VCaP (cell line): ENCODE data around the gene TMEM18.

ENCODE experiments used
- H3K27ac ChIP-seq: fragments of 450-650 bp; 2 replicates; pipeline ENCODE4 v1.5.1; 2017
- CTCF ChIP-seq: fragments of 450-650 bp; conservative IDR thresholded peaks from 2 replicates; pipeline ENCODE4 v1.5.1; 2017; ENCODE audit warnings: mild to moderate bottlenecking, moderate library complexity

TMEM18 gene

DNA sequence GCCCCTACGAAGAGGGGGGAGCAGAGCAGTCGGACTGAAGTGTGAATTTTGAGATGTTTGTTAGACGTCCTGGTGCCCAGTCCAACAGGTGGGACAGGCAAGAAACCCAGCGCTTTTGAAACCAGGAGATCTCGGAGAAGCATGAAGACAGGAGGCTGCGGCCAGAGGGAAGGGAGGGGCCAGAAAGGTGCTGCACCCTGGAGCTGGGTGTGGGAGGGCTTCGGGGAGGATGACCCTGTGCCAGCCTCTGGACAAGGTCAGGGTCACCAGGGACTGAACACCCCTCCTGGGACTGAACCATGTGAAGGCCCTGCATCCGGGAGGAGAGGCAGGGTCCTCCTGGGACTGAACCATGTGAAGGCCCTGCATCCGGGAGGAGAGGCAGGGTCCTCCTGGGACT is 6.1 kb downstream of the TMEM18 start:
- no peak overlapping the region for H3K27ac ChIP-seq
- no peak for TF ChIP-seq CTCF

DNA sequence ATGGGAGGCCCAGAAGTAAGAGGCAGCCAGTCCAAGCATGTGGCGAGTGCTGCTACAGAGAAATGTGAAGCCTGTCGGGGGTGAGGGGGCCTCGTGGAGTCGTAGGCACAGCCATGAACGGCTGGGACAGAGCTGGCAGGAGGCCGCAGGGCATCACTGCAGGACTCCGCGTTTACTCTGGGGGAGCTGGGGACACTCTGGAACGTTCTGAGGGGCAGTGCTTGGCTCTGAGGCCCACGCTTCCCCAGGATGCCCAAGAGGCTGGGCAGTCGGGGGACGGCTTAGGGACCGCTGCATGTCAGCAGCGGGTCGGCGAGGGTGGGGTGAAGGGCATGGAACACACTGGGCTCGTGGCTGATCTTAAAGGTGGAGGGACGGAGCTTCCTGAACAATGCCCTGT is 6.6 kb downstream of the TMEM18 start:
- no peak for TF ChIP-seq CTCF
- no peak overlapping the region for H3K27ac ChIP-seq

DNA sequence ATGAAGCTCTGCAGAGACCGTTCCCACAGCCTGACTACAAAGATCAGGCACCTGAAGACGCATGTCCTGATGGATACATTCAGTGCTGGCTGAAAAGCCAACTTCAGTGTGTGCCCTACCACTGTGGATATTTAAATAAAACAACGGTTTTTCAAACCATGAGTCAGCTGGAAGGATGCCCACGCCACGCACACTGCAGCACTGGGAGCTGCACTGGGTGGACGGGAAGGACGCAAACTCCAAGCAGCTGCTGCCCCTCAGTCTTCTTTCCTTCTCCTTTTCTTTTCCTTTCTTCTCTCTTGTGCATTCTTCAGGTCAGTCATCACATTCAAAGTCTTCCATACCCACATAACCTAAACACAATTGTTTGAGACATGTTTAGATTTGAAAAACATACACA is 7.9 kb downstream of the TMEM18 start:
- H3K27ac ChIP-seq, result peak overlapping the region; percentile 39
- TF ChIP-seq CTCF, result no peak

GRCh38 chr2:668000-668398 is 9.2 kb downstream of the TMEM18 start:
- no peak overlapping the region for H3K27ac ChIP-seq
- no peak for TF ChIP-seq CTCF

GRCh38 chr2:667332-667999 is 9.7 kb downstream of the TMEM18 start:
- TF ChIP-seq CTCF, result peak; percentile 77
- H3K27ac ChIP-seq, result no peak overlapping the region

DNA sequence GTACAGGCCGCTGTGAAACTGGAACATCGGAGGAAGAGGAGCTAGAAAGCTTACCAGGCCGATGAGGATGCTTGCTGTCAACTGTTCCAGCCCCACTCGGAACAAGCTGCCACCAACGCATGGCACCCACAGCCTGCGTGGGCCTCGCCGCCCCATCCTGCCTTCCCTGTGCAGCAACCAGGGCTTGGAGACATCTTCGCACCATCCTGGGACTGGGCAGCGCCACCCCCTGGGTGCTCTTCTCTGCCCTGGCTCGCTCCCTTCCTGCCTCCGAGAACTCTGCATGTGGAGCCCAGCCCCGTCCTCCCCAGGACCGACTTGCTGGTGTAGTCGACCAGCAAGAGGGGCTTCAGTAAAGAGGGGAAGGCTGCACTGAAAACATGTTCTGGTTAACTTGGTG is 10.8 kb downstream of the TMEM18 start:
- TF ChIP-seq CTCF, result no peak
- H3K27ac ChIP-seq, result no peak overlapping the region

DNA sequence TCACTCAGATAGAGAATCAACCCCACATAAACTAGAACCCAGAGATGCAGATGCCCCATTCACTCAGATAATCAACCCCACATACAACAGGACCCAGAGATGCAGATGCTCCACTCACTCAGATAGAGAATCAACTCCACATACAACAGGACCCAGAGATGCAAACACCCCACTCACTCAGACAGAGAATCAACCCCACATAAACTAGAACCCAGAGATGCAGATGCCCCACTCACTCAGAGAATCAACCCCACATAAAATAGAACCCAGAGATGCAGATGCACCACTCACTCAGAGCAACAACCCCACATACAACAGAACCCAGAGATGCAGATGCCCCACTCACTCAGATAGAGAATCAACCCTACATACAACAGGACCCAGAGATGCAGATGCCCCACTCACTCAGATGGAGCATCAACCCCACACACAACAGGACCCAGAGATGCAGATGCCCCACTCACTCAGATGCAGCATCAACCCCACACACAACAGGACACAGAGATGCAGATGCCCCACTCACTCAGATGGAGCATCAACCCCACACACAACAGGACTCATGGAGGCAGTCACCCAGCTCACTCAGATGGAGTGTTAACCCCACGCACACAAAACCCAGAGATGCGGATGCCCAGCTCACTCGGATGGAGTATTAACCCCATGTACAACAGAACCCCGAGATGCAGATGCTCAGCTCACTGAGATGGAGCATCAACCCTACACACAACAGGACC is 11.7 kb downstream of the TMEM18 start:
- no peak overlapping the region for H3K27ac ChIP-seq
- no peak for TF ChIP-seq CTCF
